HG02759 (cell line): Measurements from ENCODE around the gene BANP.
"Not testable (repeated sequence)": the region's sequence is repeated elsewhere in the genome, so short reads cannot be mapped to it uniquely, and the experiment has no call there.

Experiments used
- ATAC-seq: cut with Tn5 transposase; IDR thresholded peaks from one replicate; pipeline ENCODE4 v1.9.1; 2021; ENCODE audit warnings: mild to moderate bottlenecking, moderate library complexity; ENCODE audit not compliant: unreplicated experiment

Gene BANP

GRCh38 chr16:88025828-88026555 is 74.8 kb downstream of the BANP start:
- ATAC-seq = not testable (repeated sequence)

- no peak for ATAC-seq
Observed at GRCh38 chr16:88026964-88027938, 76.0 kb downstream of the BANP start.

GRCh38 chr16:88028177-88028930 is 77.1 kb downstream of the BANP start:
- not testable (repeated sequence) for ATAC-seq

- no peak for ATAC-seq
Observed at GRCh38 chr16:88030498-88030897, 79.3 kb downstream of the BANP start.

- not testable (repeated sequence) for ATAC-seq
Observed at GRCh38 chr16:88030961-88031360, 79.7 kb downstream of the BANP start.

- not testable (repeated sequence) for ATAC-seq
Observed at GRCh38 chr16:88033003-88033740, 81.9 kb downstream of the BANP start.

GRCh38 chr16:88034770-88035169 is 83.5 kb downstream of the BANP start:
- no peak for ATAC-seq

- no peak for ATAC-seq
Observed at GRCh38 chr16:88035292-88035691, 84.1 kb downstream of the BANP start.

- ATAC-seq = not testable (repeated sequence)
Observed at GRCh38 chr16:88035884-88036639, 84.8 kb downstream of the BANP start.

- not testable (repeated sequence) for ATAC-seq
Observed at GRCh38 chr16:88036640-88036996, 85.4 kb downstream of the BANP start.

GRCh38 chr16:88037359-88037758 is 86.1 kb downstream of the BANP start:
- ATAC-seq = not testable (repeated sequence)

GRCh38 chr16:88037876-88038525 is 86.8 kb downstream of the BANP start:
- not testable (repeated sequence) for ATAC-seq

GRCh38 chr16:88038526-88038908 is 87.3 kb downstream of the BANP start:
- ATAC-seq = not testable (repeated sequence)

GRCh38 chr16:88039591-88039990 is 88.4 kb downstream of the BANP start:
- no peak for ATAC-seq

- ATAC-seq = not testable (repeated sequence)
Observed at GRCh38 chr16:88040196-88040876, 89.1 kb downstream of the BANP start.

- not testable (repeated sequence) for ATAC-seq
Observed at GRCh38 chr16:88040877-88041244, 89.6 kb downstream of the BANP start.

GRCh38 chr16:88041506-88041905 is 90.3 kb downstream of the BANP start:
- ATAC-seq = not testable (repeated sequence)

GRCh38 chr16:88041986-88042562 is 90.8 kb downstream of the BANP start:
- ATAC-seq = not testable (repeated sequence)
